NOMO-1 treated with DMSO at 0.1 percent for 48 hours (cell line): ENCODE results near the gene CNIH2.
A peak's percentile ranks its signal among the peaks of the same experiment; 100 is the strongest.

Experiments used
- DNase-seq: peaks from one replicate; lab custom pipeline; 2025; ENCODE audit not compliant: unreplicated experiment; lab: John Stamatoyannopoulos, UW

The CNIH2 gene

DNA sequence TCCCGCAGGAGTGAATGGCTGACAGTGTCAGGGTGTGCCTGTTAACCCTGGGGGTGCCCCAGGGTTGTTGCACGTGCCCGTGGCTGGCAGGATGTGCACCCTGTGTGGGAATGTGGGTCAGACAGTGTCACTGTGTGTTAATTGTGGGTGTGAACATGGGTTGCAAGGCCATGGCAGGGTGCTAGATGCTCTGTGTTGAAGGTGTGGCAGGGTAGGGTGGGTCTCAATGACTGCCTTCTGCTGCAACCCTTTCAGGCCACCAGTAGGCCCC is 50.0 kb downstream of the CNIH2 start:
- DNase-seq = no peak

DNA sequence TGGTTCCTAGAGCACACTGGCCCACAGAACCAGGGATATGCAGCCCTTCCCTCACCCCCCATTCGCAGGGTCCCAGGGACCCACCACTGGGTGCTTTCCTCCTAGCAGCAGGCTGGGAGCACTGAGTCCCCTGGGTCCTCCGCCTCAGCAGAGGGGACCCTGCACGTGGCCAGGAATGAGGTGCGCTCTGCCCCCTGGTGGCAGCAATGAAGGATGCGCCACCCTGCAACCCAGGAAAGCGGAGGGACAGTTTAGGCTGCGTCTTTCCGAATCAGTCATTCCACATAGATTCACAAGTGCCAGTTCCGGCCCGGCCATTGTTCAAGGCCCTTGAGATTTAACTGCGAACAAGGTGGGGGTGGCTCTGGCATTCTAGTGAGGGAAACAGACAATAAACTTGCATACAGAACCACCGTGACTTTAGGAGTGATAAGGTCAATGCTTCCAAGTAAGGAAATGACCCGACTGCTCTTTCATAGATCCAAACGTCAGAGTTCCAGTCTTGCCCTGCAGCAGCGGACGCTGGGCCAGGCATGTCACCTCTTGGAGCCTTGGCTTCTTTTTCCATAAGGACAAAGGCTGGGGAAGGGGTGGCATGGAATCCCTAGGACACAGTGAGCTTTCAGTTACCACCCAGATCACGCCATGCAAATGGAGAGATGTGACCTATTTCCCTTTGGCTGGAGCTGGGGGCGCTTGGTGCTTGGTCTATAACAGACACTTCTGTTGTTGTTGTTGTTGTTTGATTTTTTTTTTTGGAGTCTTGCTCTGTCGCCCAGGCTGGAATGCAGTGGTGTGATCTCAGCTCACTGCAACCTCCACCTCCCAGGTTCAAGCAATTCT is 50.5 kb downstream of the CNIH2 start:
- DNase-seq = peak; percentile 65

- DNase-seq = no peak
Measured at GRCh38 chr11:66329165-66329673, 51.2 kb downstream of the CNIH2 start.

DNA sequence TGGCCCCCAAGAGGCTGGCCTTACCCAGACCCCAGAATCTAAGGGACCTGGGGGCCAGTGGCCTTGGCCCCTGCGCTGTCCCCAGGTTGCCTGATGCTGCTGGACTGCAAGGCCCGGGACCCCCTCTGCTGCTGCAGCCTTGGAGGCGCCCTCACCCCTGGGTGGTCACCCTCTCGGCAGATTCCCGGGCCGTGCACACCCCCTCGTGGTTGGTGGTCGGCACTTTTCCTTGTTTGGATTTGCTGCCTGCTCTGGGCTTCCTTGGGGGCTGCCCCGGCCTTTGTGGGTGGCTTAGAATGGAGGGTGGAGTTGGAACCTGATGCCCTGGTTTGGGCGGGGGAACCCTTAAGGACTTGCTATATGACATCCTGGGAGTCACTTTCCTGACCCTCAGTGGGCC is 53.0 kb downstream of the CNIH2 start:
- no peak for DNase-seq

GRCh38 chr11:66331542-66332370 is 53.8 kb downstream of the CNIH2 start:
- DNase-seq = no peak

DNA sequence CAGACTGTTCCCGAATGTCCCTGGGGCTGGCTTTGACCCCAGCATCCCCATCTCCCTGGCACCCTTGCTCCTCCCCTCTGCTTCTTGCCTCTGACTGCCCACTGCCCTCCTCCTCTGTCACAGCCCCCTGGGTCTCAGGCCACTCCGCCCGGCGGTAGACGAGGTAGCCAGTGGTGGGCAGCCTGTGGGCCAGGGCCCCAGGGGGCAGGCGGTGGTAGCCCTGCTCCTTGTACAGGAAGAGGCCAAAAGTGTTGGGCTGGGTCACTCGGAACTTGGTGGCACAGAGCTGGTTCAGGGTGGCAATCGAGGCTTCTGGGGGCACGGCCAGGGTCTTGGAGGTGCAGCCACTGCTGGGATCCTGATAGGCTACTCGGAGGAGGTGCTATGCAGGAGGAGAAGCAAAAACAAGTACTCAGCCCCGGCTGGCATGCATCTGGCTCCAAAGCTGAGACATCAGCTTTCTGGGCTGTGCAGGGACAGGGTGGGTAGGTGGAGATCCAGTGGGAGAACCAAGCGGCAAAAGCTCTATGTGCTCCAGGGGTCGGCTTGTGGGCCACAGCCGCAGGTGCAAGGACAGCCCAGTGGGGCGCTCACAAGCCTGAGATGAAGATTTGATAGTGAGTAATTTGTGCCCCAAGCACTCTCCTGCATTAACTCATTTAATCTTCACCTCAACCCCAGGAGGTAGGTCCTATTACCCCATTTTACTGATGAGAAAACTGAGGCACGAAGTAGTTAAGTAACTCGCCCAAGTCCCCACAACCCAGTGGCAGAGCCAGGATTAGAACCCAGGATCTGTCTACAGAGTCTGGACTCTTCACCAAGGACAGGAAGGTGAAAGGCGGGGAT is 54.6 kb downstream of the CNIH2 start:
- no peak for DNase-seq

DNA sequence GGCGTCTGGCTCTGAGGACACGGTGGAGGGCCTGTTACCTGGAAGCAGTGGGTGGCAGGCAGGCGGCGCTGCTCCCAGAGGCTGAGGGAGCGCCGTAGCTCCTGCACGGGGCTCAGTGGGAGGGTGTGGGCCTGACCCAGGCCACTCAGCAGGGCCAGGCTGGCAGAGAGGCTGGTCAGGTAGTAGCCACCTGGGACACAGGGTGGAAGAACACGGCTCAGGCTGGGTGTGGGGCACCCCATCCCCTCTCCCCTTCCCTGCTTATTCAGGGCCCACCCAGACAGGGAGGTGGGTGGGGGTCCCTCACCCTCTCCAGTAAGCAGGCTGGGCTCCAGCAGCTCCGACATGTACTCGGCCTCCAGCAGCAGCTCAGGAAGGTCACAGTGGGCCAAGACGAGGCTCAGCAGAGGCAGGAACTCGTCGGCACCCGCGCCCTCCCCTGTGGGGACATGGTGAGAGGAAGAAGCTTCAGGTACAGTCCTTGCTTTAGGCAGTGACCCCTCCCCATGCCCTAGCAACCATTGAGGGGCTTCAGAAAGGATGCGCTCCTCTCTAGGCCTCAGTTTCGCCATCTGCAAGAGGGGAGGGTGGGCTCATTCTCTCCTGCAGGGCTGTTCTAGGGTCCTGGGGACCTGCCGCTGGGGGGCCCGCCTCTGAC is 55.4 kb downstream of the CNIH2 start:
- no peak for DNase-seq
